Measurements from ENCODE around the gene SEL1L. TPM values are rescaled to one million over a fixed set of nuclear protein-coding genes. Genes with fewer than 3 reads are reported as not detected.

The SEL1L gene
- total RNA-seq, 1 donor from 2014 or later: 55.4 TPM

GRCh38 chr14:81452341-81453133 lies 81.1 kb downstream of the SEL1L start:
- Mint-ChIP-seq H3K4me3 (no peak overlapping the region), H3K27ac (no peak overlapping the region), H3K27me3 (peaks cover 19% of the 10 kb centered on the region), H3K4me1 (peaks cover 14% of the 10 kb centered on the region), H3K36me3 (ENCODE audit: low read depth) (no peaks in the 10 kb centered on the region), H3K9me3 (no peaks in the 10 kb centered on the region)
- POLR2A ChIA-PET: no interaction called here
- intact Hi-C loops (cut with micrococcal nuclease): loop anchor here (1.0 to 2.0 kb wide), 2 partner anchors 183 to 456 kb away; no protein-coding TSS in a partner anchor
- DNase-seq (no peak), ATAC-seq (ENCODE audit: low read depth) (no peak)
- CTCF ChIA-PET: interaction anchor here (1.5 to 4.2 kb wide), 4 partner anchors 12 to 496 kb away, joined by 3 to 42 read pairs (median 8); partner anchors contain the start of gene TSHR
- no peak for TF ChIP-seq CTCF (IDR thresholded peaks at IDR 0.05)

- no peak for ATAC-seq (ENCODE audit: low read depth)
- H3K9me3 Mint-ChIP-seq: no peaks in the 10 kb centered on the region
- no peak overlapping the region for H3K4me3 Mint-ChIP-seq
- peaks cover 24% of the 10 kb centered on the region for H3K27me3 Mint-ChIP-seq
- H3K27ac Mint-ChIP-seq: no peak overlapping the region
- POLR2A ChIA-PET: no interaction called here
- peaks cover 14% of the 10 kb centered on the region for H3K4me1 Mint-ChIP-seq
- no peaks in the 10 kb centered on the region for H3K36me3 Mint-ChIP-seq (ENCODE audit: low read depth)
- DNase-seq: no peak
- intact Hi-C loops (cut with micrococcal nuclease): no loop called here
- CTCF ChIA-PET: interaction anchor here (4.2 kb wide), 1 partner anchor 181 kb away, joined by 42 read pairs; no protein-coding TSS in a partner anchor
- no peak for TF ChIP-seq CTCF (IDR thresholded peaks at IDR 0.05)
Measured at GRCh38 chr14:81450976-81451375, 82.7 kb downstream of the SEL1L start.

GRCh38 chr14:81450100-81450531 lies 83.5 kb downstream of the SEL1L start:
- DNase-seq (no peak), ATAC-seq (ENCODE audit: low read depth) (no peak)
- Mint-ChIP-seq H3K36me3 (ENCODE audit: low read depth) (no peaks in the 10 kb centered on the region), H3K27me3 (peaks cover 24% of the 10 kb centered on the region), H3K4me3 (no peak overlapping the region), H3K27ac (no peak overlapping the region), H3K9me3 (no peaks in the 10 kb centered on the region), H3K4me1 (peaks cover 9% of the 10 kb centered on the region)
- CTCF ChIA-PET: interaction anchor here (0.7 to 0.8 kb wide), 2 partner anchors 14 to 181 kb away, joined by 3 to 4 read pairs; no protein-coding TSS in a partner anchor
- no peak for TF ChIP-seq CTCF (IDR thresholded peaks at IDR 0.05)
- POLR2A ChIA-PET: no interaction called here
- intact Hi-C loops (cut with micrococcal nuclease): no loop called here

- H3K9me3 Mint-ChIP-seq: no peaks in the 10 kb centered on the region
Measured at GRCh38 chr14:81449576-81449975, 84.1 kb downstream of the SEL1L start.

More at GRCh38 chr14:81449576-81449975, 84.1 kb downstream of the SEL1L start:
- Mint-ChIP-seq H3K27me3 (peaks cover 24% of the 10 kb centered on the region), H3K36me3 (ENCODE audit: low read depth) (no peaks in the 10 kb centered on the region), H3K4me1 (peaks cover 6% of the 10 kb centered on the region), H3K4me3 (no peak overlapping the region), H3K27ac (no peak overlapping the region)
- DNase-seq: no peak
- TF ChIP-seq CTCF (IDR thresholded peaks at IDR 0.05): no peak
- POLR2A ChIA-PET: no interaction called here
- CTCF ChIA-PET: interaction anchor here (0.7 to 0.8 kb wide), 2 partner anchors 15 to 180 kb away, joined by 3 to 4 read pairs; no protein-coding TSS in a partner anchor
- ATAC-seq (ENCODE audit: low read depth): no peak
- intact Hi-C loops (cut with micrococcal nuclease): no loop called here
